GM06990 (cell line): Measurements from ENCODE around the gene DNAH3.

Source experiments
- DNase-seq: peaks from one replicate; pipeline ENCODE4 v3.0.0-alpha.2; 2011; ENCODE audit not compliant: insufficient read length; ENCODE audit errors: extremely low read depth
- H3K27me3 ChIP-seq: replicated peaks from 2 replicates; pipeline ENCODE4 v1.6.0; 2011; ENCODE audit warnings: low read length; ENCODE audit not compliant: control insufficient read depth, insufficient read depth
- H3K36me3 ChIP-seq: 2 replicates; pipeline ENCODE4 v1.5.1; 2011; ENCODE audit warnings: low read length; ENCODE audit not compliant: control insufficient read depth, insufficient read depth
- H3K4me3 ChIP-seq: replicated peaks from 2 replicates; pipeline ENCODE4 v1.5.1; 2011; ENCODE audit warnings: low read depth, mild to moderate bottlenecking, control low read depth, low read length
- CTCF ChIP-seq: IDR thresholded peaks from 2 replicates; pipeline ENCODE4 v1.5.1; 2011; ENCODE audit warnings: low read length, control low read depth, mild to moderate bottlenecking, inconsistent platforms; ENCODE audit not compliant: insufficient read depth, poor library complexity, severe bottlenecking

The DNAH3 gene

DNA sequence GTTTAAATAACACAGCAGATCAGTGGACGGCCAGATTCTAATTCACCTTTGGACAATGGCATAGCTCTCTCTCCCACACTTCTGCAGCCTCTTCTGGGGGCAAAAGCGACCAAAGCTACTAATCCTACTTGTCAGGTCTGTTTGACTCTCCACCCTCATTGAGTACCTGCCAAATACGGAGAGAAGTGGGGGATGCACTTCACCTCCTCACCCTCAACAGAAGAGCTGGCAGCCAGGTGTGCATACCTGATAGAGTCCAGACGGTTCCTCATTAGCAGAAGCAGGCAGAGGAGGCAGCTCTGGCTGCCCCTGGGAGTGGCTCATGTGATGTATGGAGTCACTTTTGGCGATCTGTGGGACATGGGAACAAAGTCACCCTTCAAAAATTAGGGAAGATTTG, 4.9 kb downstream of the DNAH3 start:
- no peak for TF ChIP-seq CTCF
- no peaks in the 10 kb centered on the region for H3K27me3 ChIP-seq
- H3K4me3 ChIP-seq: no peak overlapping the region
- DNase-seq: no peak
- no peaks in the 10 kb centered on the region for H3K36me3 ChIP-seq

DNA sequence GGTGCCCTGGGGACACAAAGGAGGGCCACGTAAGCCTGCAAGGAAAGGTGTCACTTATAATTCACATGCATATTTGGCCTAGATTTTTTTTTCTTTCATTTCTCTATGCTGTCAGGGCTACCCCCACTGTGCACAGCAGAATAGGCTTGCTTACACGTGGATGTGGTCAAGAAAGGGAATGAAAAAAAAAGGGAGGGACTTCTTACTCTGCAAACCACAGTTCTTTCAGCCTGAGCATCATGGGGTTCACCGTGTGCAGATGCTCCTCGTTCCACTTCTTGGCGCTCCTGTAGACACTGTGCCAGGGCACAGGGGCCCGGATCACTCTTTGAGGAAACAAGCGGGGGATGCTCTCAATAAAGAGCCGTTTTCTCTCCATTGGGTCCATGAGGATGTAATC, 16.6 kb downstream of the DNAH3 start:
- no peaks in the 10 kb centered on the region for H3K36me3 ChIP-seq
- no peak overlapping the region for H3K4me3 ChIP-seq
- DNase-seq: no peak
- TF ChIP-seq CTCF: no peak
- H3K27me3 ChIP-seq: no peaks in the 10 kb centered on the region

DNA sequence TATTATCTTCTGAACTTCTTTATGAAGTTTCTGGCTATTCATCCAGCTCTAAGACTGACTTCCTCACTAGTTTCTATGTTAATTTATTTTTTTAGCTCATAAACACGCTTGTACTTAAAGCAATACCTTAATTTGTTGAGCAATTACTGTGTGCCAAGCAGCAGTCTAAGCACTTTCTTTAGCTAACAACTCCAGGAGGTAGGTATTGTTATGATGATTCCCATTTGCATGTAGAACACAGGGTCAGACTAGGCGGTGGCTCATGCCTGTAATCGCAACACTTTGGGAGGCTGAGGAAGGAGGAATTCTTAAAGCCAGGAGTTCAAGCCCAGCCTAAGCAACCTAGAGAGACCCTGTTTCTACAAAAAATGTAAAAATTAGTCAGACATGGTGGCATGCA, 19.8 kb downstream of the DNAH3 start:
- H3K36me3 ChIP-seq: no peaks in the 10 kb centered on the region
- H3K27me3 ChIP-seq: no peaks in the 10 kb centered on the region
- no peak for TF ChIP-seq CTCF
- DNase-seq: no peak
- no peak overlapping the region for H3K4me3 ChIP-seq

DNA sequence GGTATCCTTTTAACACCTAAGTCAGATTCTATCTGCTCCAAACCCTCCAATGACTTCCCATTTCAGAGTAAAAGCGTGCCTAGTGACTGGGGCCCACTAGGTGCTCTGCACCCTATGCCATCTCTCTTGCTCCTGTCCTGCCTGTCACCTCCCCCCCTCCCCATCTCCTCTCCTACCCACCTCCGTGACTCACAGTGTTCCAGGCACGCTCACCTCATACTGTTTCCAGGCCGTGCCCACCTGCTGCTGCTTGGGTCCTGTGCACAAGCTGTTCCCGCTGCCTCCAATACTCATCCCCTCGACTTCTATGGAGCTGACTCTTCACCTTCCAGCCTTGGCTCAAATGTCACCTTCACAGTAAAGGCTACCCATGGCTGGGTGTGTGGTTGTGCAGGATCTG, 21.7 kb downstream of the DNAH3 start:
- Histone ChIP-seq H3K4me3 (no peak overlapping the region), H3K36me3 (no peaks in the 10 kb centered on the region), H3K27me3 (no peaks in the 10 kb centered on the region)
- no peak for DNase-seq
- TF ChIP-seq CTCF: no peak

DNA sequence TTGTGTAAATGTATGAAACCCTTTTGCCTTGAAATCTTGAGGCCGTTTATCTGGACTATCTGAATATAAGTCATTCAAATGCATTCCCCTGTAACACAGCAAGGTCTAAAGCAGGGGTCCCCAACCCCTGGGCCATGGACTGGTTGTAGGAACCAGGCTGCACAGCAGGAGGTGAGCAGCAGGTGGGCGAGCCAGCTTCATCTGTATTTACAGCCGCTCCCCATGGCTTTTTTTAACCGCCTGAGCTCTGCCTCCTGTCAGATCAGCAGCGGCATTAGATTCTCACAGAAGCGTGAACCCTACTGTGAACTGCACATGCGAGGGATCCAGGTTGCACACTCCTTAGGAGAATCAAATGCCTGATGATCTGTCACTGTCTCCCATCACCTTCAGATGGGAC, 24.1 kb downstream of the DNAH3 start:
- H3K36me3 ChIP-seq: no peaks in the 10 kb centered on the region
- no peak for TF ChIP-seq CTCF
- no peaks in the 10 kb centered on the region for H3K27me3 ChIP-seq
- H3K4me3 ChIP-seq: no peak overlapping the region
- DNase-seq: no peak

DNA sequence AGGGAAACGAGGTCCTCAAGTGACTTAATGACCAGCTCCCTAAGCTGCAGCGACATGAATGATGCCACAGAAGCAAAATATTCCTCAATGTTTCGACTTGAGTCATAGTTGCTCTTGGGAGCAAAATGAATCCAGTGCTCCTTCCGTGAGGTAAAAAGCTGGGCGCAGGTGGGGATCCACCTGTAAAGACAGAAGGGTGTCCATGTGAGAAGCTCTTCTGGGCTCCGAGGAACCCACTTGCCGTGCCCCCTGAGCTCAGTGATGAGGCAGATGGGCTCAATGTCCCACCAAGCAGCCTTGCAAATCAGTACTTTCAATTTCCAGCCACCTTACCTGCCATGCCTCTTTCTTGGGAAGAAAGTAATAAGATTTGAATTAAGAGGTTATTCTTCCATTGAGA, 25.5 kb downstream of the DNAH3 start:
- H3K36me3 ChIP-seq: no peaks in the 10 kb centered on the region
- H3K4me3 ChIP-seq: no peak overlapping the region
- H3K27me3 ChIP-seq: no peaks in the 10 kb centered on the region
- no peak for DNase-seq
- no peak for TF ChIP-seq CTCF
